Trophoblast cell (in vitro differentiated cells and primary cell): ENCODE data around the gene NT5DC3.

Experiments used
- DNase-seq, 2 donors: peaks; one replicate each; pipeline ENCODE4 v3.0.0-alpha.2; 2016
- H2AFZ ChIP-seq: 2 replicates; pipeline ENCODE4 v1.6.1; 2013; ENCODE audit warnings: low read length, moderate library complexity, mild to moderate bottlenecking; ENCODE audit not compliant: insufficient read depth, poor library complexity
- H2AK5ac ChIP-seq: 2 replicates; pipeline ENCODE4 v1.6.1; 2013; ENCODE audit warnings: mild to moderate bottlenecking, low read length
- H2BK120ac ChIP-seq: 2 replicates; pipeline ENCODE4 v1.6.1; 2013; ENCODE audit warnings: low read length, mild to moderate bottlenecking, moderate library complexity; ENCODE audit not compliant: insufficient read depth, poor library complexity
- H2BK12ac ChIP-seq: 2 replicates; pipeline ENCODE4 v1.6.1; 2013; ENCODE audit warnings: mild to moderate bottlenecking, low read length, moderate library complexity
- H2BK5ac ChIP-seq: 2 replicates; pipeline ENCODE4 v1.6.1; 2013; ENCODE audit warnings: low read length, low read depth, moderate library complexity, mild to moderate bottlenecking; ENCODE audit not compliant: poor library complexity
- H3K14ac ChIP-seq: 2 replicates; pipeline ENCODE4 v1.6.1; 2013; ENCODE audit warnings: mild to moderate bottlenecking, low read length
- H3K18ac ChIP-seq: 2 replicates; pipeline ENCODE4 v1.6.1; 2013; ENCODE audit warnings: mild to moderate bottlenecking, low read length
- H3K23ac ChIP-seq: 2 replicates; pipeline ENCODE4 v1.6.1; 2013; ENCODE audit warnings: low read length
- H3K27ac ChIP-seq: 2 replicates; pipeline ENCODE4 v1.5.1; 2013; ENCODE audit warnings: low read depth, mild to moderate bottlenecking, inconsistent platforms, low read length, moderate library complexity
- H3K27me3 ChIP-seq: 2 replicates; pipeline ENCODE4 v1.6.1; 2013; ENCODE audit warnings: inconsistent platforms, mild to moderate bottlenecking, low read length, moderate library complexity; ENCODE audit not compliant: insufficient read depth
- H3K36me3 ChIP-seq, 2 experiments: 1 replicate in 1 of 2; 2 replicates in 1 of 2; pipeline ENCODE4 v1.6.1; 2013; ENCODE audit warnings: low read length in 2 of 2, mild to moderate bottlenecking in 2 of 2, moderate library complexity in 1 of 2; ENCODE audit not compliant: insufficient read depth in 2 of 2, control insufficient read depth in 1 of 2
- H3K4ac ChIP-seq: 2 replicates; pipeline ENCODE4 v1.6.1; 2013; ENCODE audit warnings: low read depth, mild to moderate bottlenecking, low read length, moderate library complexity
- H3K4me1 ChIP-seq, 2 experiments: 1 replicate in 1 of 2; 2 replicates in 1 of 2; pipeline ENCODE4 v1.6.1; 2013; ENCODE audit warnings: low read length in 2 of 2, mild to moderate bottlenecking in 2 of 2, moderate library complexity in 1 of 2; ENCODE audit not compliant: insufficient read depth in 2 of 2, control insufficient read depth in 1 of 2
- H3K4me2 ChIP-seq: 2 replicates; pipeline ENCODE4 v1.6.1; 2013; ENCODE audit warnings: inconsistent platforms, mild to moderate bottlenecking, low read length, moderate library complexity
- H3K4me3 ChIP-seq: 2 replicates; pipeline ENCODE4 v1.5.1; 2013; ENCODE audit warnings: mild to moderate bottlenecking, low read depth, low read length, inconsistent platforms
- H3K79me1 ChIP-seq: one replicate; pipeline ENCODE4 v1.6.1; 2013; ENCODE audit warnings: low read length
- H3K79me2 ChIP-seq: 2 replicates; pipeline ENCODE4 v1.6.1; 2013; ENCODE audit warnings: low read length, mild to moderate bottlenecking; ENCODE audit not compliant: control insufficient read depth, insufficient read depth, poor library complexity
- H3K9ac ChIP-seq: 2 replicates; pipeline ENCODE4 v1.6.1; 2013; ENCODE audit warnings: mild to moderate bottlenecking, low read length
- H3K9me3 ChIP-seq: 2 replicates; pipeline ENCODE4 v1.6.1; 2013; ENCODE audit warnings: low read depth, mild to moderate bottlenecking, control low read depth, inconsistent platforms, low read length; ENCODE audit not compliant: insufficient read depth
- H4K12ac ChIP-seq: 2 replicates; pipeline ENCODE4 v1.6.1; 2013; ENCODE audit warnings: low read depth, mild to moderate bottlenecking, low read length, moderate library complexity
- H4K8ac ChIP-seq: 2 replicates; pipeline ENCODE4 v1.6.1; 2013; ENCODE audit warnings: low read depth, mild to moderate bottlenecking, low read length, moderate library complexity
- H4K91ac ChIP-seq: one replicate; pipeline ENCODE4 v1.6.1; 2013; ENCODE audit warnings: low read depth, mild to moderate bottlenecking, low read length, moderate library complexity
- WGBS: extraction: QIAGEN DNeasy Blood & Tissue Kit; methylation state at CpG from one replicate; pipeline ENCODE4 v1.1.7; 2013; ENCODE audit warnings: missing lambda C conversion rate; ENCODE audit not compliant: insufficient read length, insufficient coverage; ENCODE audit errors: extremely low coverage; 5-methylcytosine and 5-hydroxymethylcytosine counted together

Gene NT5DC3

DNA sequence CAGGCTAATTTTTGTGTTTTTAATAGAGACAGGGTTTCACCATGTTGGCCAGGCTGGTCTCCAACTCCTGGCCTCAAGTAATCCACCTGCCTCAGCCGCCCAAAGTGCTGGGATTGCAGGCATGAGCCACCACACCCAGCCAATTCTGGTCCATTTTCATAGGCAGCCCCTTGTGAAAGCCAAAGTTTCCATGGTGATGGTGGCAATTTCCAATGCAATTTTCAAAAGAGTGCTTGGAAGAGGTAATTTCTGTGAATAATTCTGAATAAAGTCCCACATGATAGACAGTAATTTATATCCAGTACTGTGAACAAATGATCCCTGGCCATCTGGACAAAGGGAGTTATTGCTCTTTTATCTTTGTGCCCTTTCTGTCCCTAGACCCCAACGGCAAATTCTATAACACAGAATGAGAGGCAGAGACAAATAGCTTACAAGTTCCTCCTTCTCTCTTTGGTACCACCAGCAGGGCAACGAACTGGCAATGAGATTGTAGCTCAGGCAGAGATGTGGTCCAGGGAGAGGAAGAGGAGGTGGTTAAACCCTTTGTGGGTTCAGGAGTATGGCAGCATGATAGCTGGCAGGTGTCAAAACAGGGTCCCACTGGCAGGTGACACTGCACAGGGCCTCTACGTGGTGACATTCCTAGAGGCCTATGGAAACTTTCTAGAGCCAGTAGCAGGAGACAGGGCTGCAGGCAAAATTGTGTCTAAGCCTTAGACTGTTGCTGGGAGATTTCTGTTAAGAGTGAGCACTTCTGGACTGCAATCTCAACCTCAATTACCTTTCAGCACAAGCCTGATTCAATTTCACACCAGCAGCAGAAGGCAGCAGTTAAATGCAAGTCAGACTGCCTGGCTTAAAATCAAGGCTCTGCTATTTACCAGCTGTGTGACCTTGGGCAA is 46.5 kb downstream of the NT5DC3 start:
- peaks cover 11% of the 10 kb centered on the region for H3K79me1 ChIP-seq
- H3K27me3 ChIP-seq: no peaks in the 10 kb centered on the region
- H2BK5ac ChIP-seq: no peak overlapping the region
- H3K4me1 ChIP-seq: peaks cover 20 to 28% of the 10 kb centered on the region in 2 experiments
- H2AFZ ChIP-seq: no peak overlapping the region
- H3K36me3 ChIP-seq: peaks cover 1 to 8% of the 10 kb centered on the region in 2 experiments
- H4K12ac ChIP-seq: no peak overlapping the region
- H3K18ac ChIP-seq: no peak overlapping the region
- H2BK12ac ChIP-seq: no peak overlapping the region
- no peak overlapping the region for H3K4me2 ChIP-seq
- H3K4ac ChIP-seq: no peak overlapping the region
- H3K79me2 ChIP-seq: no peaks in the 10 kb centered on the region
- peak overlapping the region; percentile 9 for H3K27ac ChIP-seq
- H4K8ac ChIP-seq: no peak overlapping the region
- no peak overlapping the region for H3K9ac ChIP-seq
- no peak for DNase-seq
- no peaks in the 10 kb centered on the region for H3K9me3 ChIP-seq
- H3K4me3 ChIP-seq: no peak overlapping the region
- no peak overlapping the region for H2AK5ac ChIP-seq
- H2BK120ac ChIP-seq: no peak overlapping the region
- H3K23ac ChIP-seq: no peak overlapping the region
- WGBS: no CpG with 5 or more reads among the region's 4 CpGs
- no peak overlapping the region for H4K91ac ChIP-seq
- H3K14ac ChIP-seq: no peak overlapping the region

DNA sequence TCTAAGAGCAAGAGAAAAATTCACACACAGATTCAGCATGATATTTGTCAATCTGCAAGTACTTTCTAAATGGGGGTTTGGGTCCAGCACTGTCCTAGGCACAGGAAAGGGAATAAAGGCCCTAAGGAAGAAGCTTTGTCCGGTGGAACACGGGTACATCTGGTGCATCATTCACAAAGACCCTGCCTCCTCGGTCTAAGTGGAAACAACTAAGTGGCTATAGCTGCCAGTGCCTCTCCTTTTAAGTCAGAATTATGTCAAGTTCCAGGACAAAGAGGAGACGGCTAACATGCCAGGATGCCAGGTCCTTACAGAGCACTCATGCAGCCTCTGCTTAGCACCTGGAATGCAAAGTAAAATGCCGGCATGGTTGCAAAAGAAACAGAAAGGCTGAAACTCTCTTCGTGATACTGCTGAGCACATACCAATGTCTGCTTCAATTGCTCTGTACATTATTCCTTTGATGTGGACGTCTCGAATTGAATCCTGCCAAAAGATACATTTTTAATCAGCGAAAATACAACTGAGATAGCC is 47.5 kb downstream of the NT5DC3 start:
- no peak overlapping the region for H2AFZ ChIP-seq
- no peak overlapping the region for H3K4ac ChIP-seq
- no peaks in the 10 kb centered on the region for H3K79me2 ChIP-seq
- no peak overlapping the region for H3K4me2 ChIP-seq
- H2BK120ac ChIP-seq: peak overlapping the region; percentile 71
- H2AK5ac ChIP-seq: no peak overlapping the region
- H3K4me3 ChIP-seq: no peak overlapping the region
- no peak overlapping the region for H3K18ac ChIP-seq
- no peak overlapping the region for H2BK5ac ChIP-seq
- no peak overlapping the region for H4K12ac ChIP-seq
- H2BK12ac ChIP-seq: no peak overlapping the region
- H3K27ac ChIP-seq: peak overlapping the region; percentile 59
- no peaks in the 10 kb centered on the region for H3K9me3 ChIP-seq
- peaks cover 11% of the 10 kb centered on the region for H3K79me1 ChIP-seq
- peaks cover 1 to 8% of the 10 kb centered on the region in 2 experiments for H3K36me3 ChIP-seq
- H4K8ac ChIP-seq: no peak overlapping the region
- peaks cover 20 to 27% of the 10 kb centered on the region in 2 experiments for H3K4me1 ChIP-seq
- no peaks in the 10 kb centered on the region for H3K27me3 ChIP-seq
- H4K91ac ChIP-seq: peak overlapping the region; percentile 31
- peak; percentile 42 to 73 for DNase-seq
- WGBS: no CpG with 5 or more reads among the region's 9 CpGs
- no peak overlapping the region for H3K14ac ChIP-seq
- H3K23ac ChIP-seq: no peak overlapping the region
- H3K9ac ChIP-seq: no peak overlapping the region

DNA sequence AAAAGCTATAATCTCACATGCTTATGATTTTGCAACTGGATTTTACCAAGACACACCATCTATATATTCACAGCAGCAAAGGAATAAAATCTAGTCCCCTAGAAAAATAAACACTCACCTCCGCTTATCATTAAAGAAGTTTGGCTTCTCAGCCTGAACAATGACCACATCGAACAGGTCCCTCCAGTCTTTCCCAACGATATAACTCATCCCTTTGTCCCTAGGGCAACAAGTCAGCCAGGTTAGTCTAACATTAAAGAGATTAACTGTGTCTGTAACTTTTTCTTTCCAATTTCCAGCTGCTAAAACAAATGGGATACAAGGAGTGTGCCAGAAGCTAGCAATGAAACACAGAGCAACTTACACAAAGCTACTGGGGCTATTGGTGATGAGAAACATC is 48.0 kb downstream of the NT5DC3 start:
- WGBS: no CpG with 5 or more reads among the region's 3 CpGs
- no peak overlapping the region for H4K12ac ChIP-seq

DNA sequence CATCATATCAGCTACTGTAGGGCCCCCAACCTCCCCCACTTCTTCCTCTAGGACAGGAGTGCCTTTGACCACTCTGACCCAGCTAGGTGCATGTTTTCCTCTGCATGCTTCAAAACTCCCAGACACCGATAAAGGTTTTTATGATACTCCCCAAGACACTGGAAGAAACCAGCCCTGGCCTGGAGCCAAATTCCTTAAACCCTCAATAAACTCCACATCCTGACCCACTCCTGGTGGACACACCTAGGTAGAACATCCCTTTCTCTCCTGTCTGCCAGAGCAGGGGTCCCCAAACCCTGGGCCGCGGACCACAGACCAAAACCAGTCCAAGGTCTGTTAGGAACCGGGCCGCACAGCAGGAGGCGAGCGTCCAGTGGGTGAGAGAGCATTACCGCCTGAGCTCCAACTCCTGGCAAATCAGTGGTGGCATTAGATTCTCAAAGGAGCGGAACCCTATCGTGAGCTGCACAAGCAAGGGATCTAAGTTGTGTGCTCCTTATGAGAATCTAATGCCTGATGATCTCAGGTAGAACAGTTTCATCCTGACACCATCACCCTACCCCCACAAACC is 49.6 kb downstream of the NT5DC3 start:
- no peak overlapping the region for H3K27ac ChIP-seq
- H3K79me2 ChIP-seq: no peaks in the 10 kb centered on the region
- H2AFZ ChIP-seq: no peak overlapping the region
- H3K27me3 ChIP-seq: no peaks in the 10 kb centered on the region
- H3K23ac ChIP-seq: no peak overlapping the region
- peak overlapping the region; percentile 42 for H4K8ac ChIP-seq
- no peak overlapping the region for H3K9ac ChIP-seq
- peak overlapping the region; percentile 52 for H2AK5ac ChIP-seq
- DNase-seq: no peak
- no peak overlapping the region for H3K4me3 ChIP-seq
- H3K36me3 ChIP-seq: peaks cover 1 to 8% of the 10 kb centered on the region in 2 experiments
- peak overlapping the region; percentile 72 for H4K91ac ChIP-seq
- H3K79me1 ChIP-seq: peaks cover 8% of the 10 kb centered on the region
- H3K18ac ChIP-seq: peak overlapping the region; percentile 49
- H2BK120ac ChIP-seq: peak overlapping the region; percentile 47
- peak overlapping the region; percentile 12 for H2BK5ac ChIP-seq
- H2BK12ac ChIP-seq: peak overlapping the region; percentile 61
- no peak overlapping the region for H3K4me2 ChIP-seq
- WGBS: no CpG with 5 or more reads among the region's 10 CpGs
- H3K4me1 ChIP-seq: peaks cover 14 to 21% of the 10 kb centered on the region in 2 experiments
- H4K12ac ChIP-seq: no peak overlapping the region
- H3K14ac ChIP-seq: peak overlapping the region; percentile 64
- H3K9me3 ChIP-seq: no peaks in the 10 kb centered on the region
- H3K4ac ChIP-seq: peak overlapping the region; percentile 31

More for the DNA sequence above, 48.0 kb downstream of the NT5DC3 start:
- no peak overlapping the region for H3K14ac ChIP-seq
- peak overlapping the region; percentile 71 for H2BK120ac ChIP-seq
- no peak overlapping the region for H2BK12ac ChIP-seq
- no peak overlapping the region for H2AK5ac ChIP-seq
- peak; percentile 58 to 80 for DNase-seq
- no peaks in the 10 kb centered on the region for H3K27me3 ChIP-seq
- H4K8ac ChIP-seq: no peak overlapping the region
- no peaks in the 10 kb centered on the region for H3K79me2 ChIP-seq
- H3K9me3 ChIP-seq: no peaks in the 10 kb centered on the region
- no peak overlapping the region for H3K18ac ChIP-seq
- no peak overlapping the region for H2AFZ ChIP-seq
- H3K23ac ChIP-seq: no peak overlapping the region
- H3K4me1 ChIP-seq: peaks cover 15 to 22% of the 10 kb centered on the region in 2 experiments
- no peak overlapping the region for H3K9ac ChIP-seq
- H3K4ac ChIP-seq: no peak overlapping the region
- peak overlapping the region; percentile 59 for H3K27ac ChIP-seq
- H3K79me1 ChIP-seq: peaks cover 9% of the 10 kb centered on the region
- H4K91ac ChIP-seq: peak overlapping the region; percentile 31
- no peak overlapping the region for H3K4me2 ChIP-seq
- peaks cover 1 to 8% of the 10 kb centered on the region in 2 experiments for H3K36me3 ChIP-seq
- no peak overlapping the region for H3K4me3 ChIP-seq
- H2BK5ac ChIP-seq: no peak overlapping the region
